NCI-H1930 (cell line): ENCODE results near the gene ACVR1.
"Not testable (repeated sequence)": the region's sequence is repeated elsewhere in the genome, so short reads cannot be mapped to it uniquely, and the experiment has no call there.

ENCODE experiments used
- DNase-seq, 2 experiments: peaks; one replicate each; lab custom pipeline; 2025; lab: John Stamatoyannopoulos, UW

The ACVR1 gene

GRCh38 chr2:157758586-157758985 is 117.5 kb downstream of the ACVR1 start:
- DNase-seq: no peak

- DNase-seq: no peak
Observed at GRCh38 chr2:157757500-157757899, 118.6 kb downstream of the ACVR1 start.

- DNase-seq: not testable (repeated sequence)
Observed at GRCh38 chr2:157756447-157756846, 119.7 kb downstream of the ACVR1 start.

GRCh38 chr2:157751462-157752058 is 124.6 kb downstream of the ACVR1 start:
- no peak for DNase-seq

- DNase-seq: no peak
Observed at GRCh38 chr2:157749684-157750083, 126.4 kb downstream of the ACVR1 start.

- DNase-seq: no peak
Observed at GRCh38 chr2:157748371-157749142, 127.6 kb downstream of the ACVR1 start.

- DNase-seq: no peak
Observed at GRCh38 chr2:157747695-157748370, 128.3 kb downstream of the ACVR1 start.

GRCh38 chr2:157747280-157747679 is 128.8 kb downstream of the ACVR1 start:
- DNase-seq: no peak

GRCh38 chr2:157746234-157746950 is 129.7 kb downstream of the ACVR1 start:
- no peak for DNase-seq

- DNase-seq: no peak
Observed at GRCh38 chr2:157744571-157745076, 131.5 kb downstream of the ACVR1 start.

GRCh38 chr2:157743051-157743450 is 133.1 kb downstream of the ACVR1 start:
- no peak for DNase-seq

GRCh38 chr2:157741819-157742484 is 134.2 kb downstream of the ACVR1 start:
- DNase-seq: no peak

- DNase-seq: no peak
Observed at GRCh38 chr2:157737656-157738055, 138.5 kb downstream of the ACVR1 start.

GRCh38 chr2:157735532-157735931 is 140.6 kb downstream of the ACVR1 start:
- DNase-seq: no peak

- no peak for DNase-seq
Observed at GRCh38 chr2:157733263-157733662, 142.9 kb downstream of the ACVR1 start.

- no peak for DNase-seq
Observed at GRCh38 chr2:157732596-157732995, 143.5 kb downstream of the ACVR1 start.

GRCh38 chr2:157727693-157728092 is 148.4 kb downstream of the ACVR1 start:
- DNase-seq: no peak

GRCh38 chr2:157726946-157727345 is 149.2 kb downstream of the ACVR1 start:
- no peak for DNase-seq

- DNase-seq: no peak
Observed at GRCh38 chr2:157725846-157726245, 150.3 kb downstream of the ACVR1 start.

GRCh38 chr2:157722580-157723234 is 153.4 kb downstream of the ACVR1 start:
- no peak for DNase-seq

GRCh38 chr2:157720504-157720903 is 155.6 kb downstream of the ACVR1 start:
- no peak for DNase-seq
